WI38 (cell line): ENCODE measurements around the gene B3GNT3.

Experiments
- H3K4me3 ChIP-seq: 2 replicates; pipeline ENCODE4 v1.5.1; 2011; ENCODE audit warnings: low read depth, mild to moderate bottlenecking, control low read depth, low read length
- CTCF ChIP-seq: IDR thresholded peaks from 2 replicates; pipeline ENCODE4 v1.5.1; 2012; ENCODE audit warnings: low read depth, mild to moderate bottlenecking, control low read depth, low read length

The B3GNT3 gene

GRCh38 chr19:17805427-17805826 is 10.5 kb downstream of the B3GNT3 start:
- TF ChIP-seq CTCF, result no peak
- H3K4me3 ChIP-seq, result no peak overlapping the region

GRCh38 chr19:17806945-17807344 is 12.0 kb downstream of the B3GNT3 start:
- TF ChIP-seq CTCF, result no peak
- H3K4me3 ChIP-seq, result no peak overlapping the region

GRCh38 chr19:17807731-17808316 is 12.9 kb downstream of the B3GNT3 start:
- no peak overlapping the region for H3K4me3 ChIP-seq
- no peak for TF ChIP-seq CTCF

GRCh38 chr19:17811103-17811502 is 16.2 kb downstream of the B3GNT3 start:
- no peak for TF ChIP-seq CTCF
- no peak overlapping the region for H3K4me3 ChIP-seq

- no peak for TF ChIP-seq CTCF
- H3K4me3 ChIP-seq, result no peak overlapping the region
These were observed 16.7 kb downstream of the B3GNT3 start for GRCh38 chr19:17811681-17812080.

- TF ChIP-seq CTCF, result no peak
- H3K4me3 ChIP-seq, result no peak overlapping the region
These were observed 17.2 kb downstream of the B3GNT3 start for GRCh38 chr19:17812099-17812498.

- no peak overlapping the region for H3K4me3 ChIP-seq
- no peak for TF ChIP-seq CTCF
These were observed 22.9 kb downstream of the B3GNT3 start for GRCh38 chr19:17817668-17818363.
